K562 (cell line): ENCODE data around the gene CRAMP1. TPM values are rescaled to one million over a fixed set of nuclear protein-coding genes. Genes with fewer than 3 reads are reported as not detected.

Source experiments
- ATAC-seq: fragments of 200-7000 bp; cut with Tn5 transposase; 3 replicates; pipeline ENCODE4 v1.9.1; 2020; ENCODE audit warnings: moderate library complexity
- BruUV-seq: library from RNA; stranded (reverse); fragments of 400-500 nt; replicated peaks from 2 replicates; lab custom pipeline; 2021; lab: Mats Ljungman, UMichigan
- CTCF ChIA-PET: fragments of 300-600 bp; formaldehyde crosslinking; extraction: SDS; loops from one replicate; lab custom pipeline; 2021; ENCODE audit warnings: low intra/inter-chr PET ratio; lab: Yijun Ruan, JAX
- POLR2A ChIA-PET: fragments of 300-600, 350-650 bp; sonication (Branson Sonifier 250); formaldehyde crosslinking; extraction: SDS; loops from one replicate; lab custom pipeline; 2021; ENCODE audit warnings: antibody characterized with exemption, inconsistent platforms; lab: Yijun Ruan, JAX
- DNase-seq, 4 experiments: peaks; one replicate each; pipeline versions ENCODE4 v3.0.0 to v3.0.0-alpha.2; 2011 to 2018; ENCODE audit warnings: low spot score in 3 of 4, mixed read lengths in 3 of 4; ENCODE audit errors: extremely low read depth in 1 of 4
- FAIRE-seq: peaks from 2 replicates; lab custom pipeline; 2011; peaks lifted over from hg19 to GRCh38; lab: Jason Lieb, UNC
- H2AFZ ChIP-seq: 2 replicates; pipeline ENCODE4 v1.6.0; 2011; ENCODE audit warnings: low read depth, low read length, control low read depth, inconsistent platforms
- H3K27ac ChIP-seq: fragments of 200-600 bp; 3 replicates; pipeline ENCODE4 v1.8.0; 2011; ENCODE audit warnings: low read depth, mild to moderate bottlenecking, control low read depth, inconsistent platforms, low read length, moderate library complexity, mixed read lengths; ENCODE audit errors: extremely low read depth
- H3K27me3 ChIP-seq, 2 experiments: fragments of 300-600 bp in 1 of 2; 2 replicates in 1 of 2; 3 replicates in 1 of 2; pipeline versions ENCODE4 v1.6.0 to v1.8.0; 2011; ENCODE audit warnings: inconsistent platforms in 2 of 2, low read length in 2 of 2, mild to moderate bottlenecking in 1 of 2, mixed read lengths in 1 of 2, moderate library complexity in 1 of 2; ENCODE audit not compliant: control insufficient read depth in 2 of 2, insufficient read depth in 2 of 2
- H3K36me3 ChIP-seq: fragments of 300-600 bp; 3 replicates; pipeline ENCODE4 v1.8.0; 2011; ENCODE audit warnings: mild to moderate bottlenecking, low read length, inconsistent platforms; ENCODE audit not compliant: control insufficient read depth, insufficient read depth
- H3K4me1 ChIP-seq, 2 experiments: fragments of 200-600 bp in 1 of 2; replicated peaks in 1 of 2; 2 replicates in 1 of 2; 3 replicates in 1 of 2; pipeline versions ENCODE4 v1.5.1 to v1.8.0; 2011; ENCODE audit warnings: inconsistent platforms in 2 of 2, low read length in 2 of 2, mild to moderate bottlenecking in 1 of 2, mixed read lengths in 1 of 2, moderate library complexity in 1 of 2; ENCODE audit not compliant: control insufficient read depth in 2 of 2, insufficient read depth in 2 of 2
- H3K4me2 ChIP-seq: 2 replicates; pipeline ENCODE4 v1.6.1; 2011; ENCODE audit warnings: low read length, control low read depth, inconsistent platforms, mixed read lengths; ENCODE audit not compliant: insufficient read depth
- H3K4me3 ChIP-seq: fragments of 200-600 bp; sonication (generic), shearing (Covaris generic); 2 replicates; pipeline ENCODE4 v1.5.1; 2016; ENCODE audit warnings: control low read depth, inconsistent platforms
- H3K79me2 ChIP-seq: fragments of 200-600 bp; 3 replicates; pipeline ENCODE4 v1.8.0; 2011; ENCODE audit warnings: low read length, inconsistent platforms; ENCODE audit not compliant: control insufficient read depth, insufficient read depth
- H3K9ac ChIP-seq, 2 experiments: 2 replicates each; pipeline versions ENCODE4 v1.6.0 to v1.6.1; 2011; ENCODE audit warnings: low read depth in 2 of 2, low read length in 2 of 2, control low read depth in 1 of 2, inconsistent platforms in 1 of 2, mild to moderate bottlenecking in 1 of 2, mixed read lengths in 1 of 2; ENCODE audit not compliant: insufficient read depth in 1 of 2
- H3K9me1 ChIP-seq: one replicate; pipeline ENCODE4 v1.6.0; 2011; ENCODE audit warnings: inconsistent platforms, mild to moderate bottlenecking, low read length, moderate library complexity; ENCODE audit not compliant: control insufficient read depth, insufficient read depth
- H3K9me3 ChIP-seq: replicated peaks from 2 replicates; pipeline ENCODE4 v1.5.1; 2011; ENCODE audit warnings: low read depth, low read length, inconsistent platforms; ENCODE audit not compliant: control insufficient read depth, insufficient read depth
- H4K20me1 ChIP-seq: replicated peaks from 2 replicates; pipeline ENCODE4 v1.6.1; 2011; ENCODE audit warnings: low read length, inconsistent platforms, mixed read lengths; ENCODE audit not compliant: control insufficient read depth, insufficient read depth
- ASH1L ChIP-seq: fragments of 450-650 bp; IDR thresholded peaks from 2 replicates; pipeline ENCODE4 v1.6.1; 2018; ENCODE audit warnings: borderline replicate concordance, mild to moderate bottlenecking, low read depth; ENCODE audit not compliant: partially characterized antibody
- POLR2G ChIP-seq: fragments of 200-400 bp; formaldehyde crosslinking; IDR thresholded peaks from 2 replicates; pipeline ENCODE4 v1.6.1; 2017; ENCODE audit warnings: low read depth, mild to moderate bottlenecking, antibody characterized with exemption, low read length, moderate library complexity
- WGBS: fragments of 100-300 bp; shearing (Covaris generic); methylation state at CpG from one replicate; pipeline ENCODE4 v1.1.6; 2016; ENCODE audit warnings: low coverage, mixed read lengths; ENCODE audit not compliant: insufficient coverage; ENCODE audit errors: missing lambda C conversion rate; 5-methylcytosine and 5-hydroxymethylcytosine counted together
- in situ Hi-C: fragments of 300-500 bp; cut with MboI; formaldehyde crosslinking; loops from 4 replicates; pipeline ENCODE4 v1.15.0; 2018; ENCODE audit warnings: inconsistent platforms, mixed read lengths
- intact Hi-C: fragments of 100-400 bp; cut with micrococcal nuclease; formaldehyde crosslinking; loops from 2 replicates; pipeline ENCODE4 v1.14.2; 2022
- polyA plus RNA-seq, 8 experiments: library from polyadenylated mRNA; depleted of rRNA in 4 of 8; stranded (reverse) in 5 of 8; unstranded in 3 of 8; fragments of >200 nt; fragmentation: Nextera tagmentation in 2 of 8; fragmentation: Illumina TruSeq in 1 of 8; extraction: Ambion mirVana in 2 of 8; extraction: Trizol in 1 of 8; gene quantifications; 2 replicates each; pipeline versions ENCODE4 v1.2.1 to v1.2.3, GENCODE V29; 2011 to 2014; ENCODE audit warnings: inconsistent platforms in 1 of 8, missing spikeins in 1 of 8
- total RNA-seq, 7 experiments: library from RNA; depleted of rRNA in 6 of 7; stranded (reverse); fragments of >200 nt in 6 of 7; fragmentation: Illumina TruSeq in 2 of 7; extraction: Trizol in 2 of 7; gene quantifications; 2 replicates each; pipeline versions ENCODE4 v1.2.1 to v1.2.3, GENCODE V29; 2011 to 2021; ENCODE audit warnings: low replicate concordance in 1 of 7
- TF ChIP-seq, protein P1 (sequence below): sonication (generic); formaldehyde crosslinking; IDR thresholded peaks from 2 replicates; pipeline ENCODE4 v1.8.1; 2023; ENCODE audit warnings: mild to moderate bottlenecking, missing genetic modification reagents
- TF ChIP-seq, protein P2 (sequence below): sonication (generic); formaldehyde crosslinking; IDR thresholded peaks from 2 replicates; pipeline ENCODE4 v1.8.0; 2023; ENCODE audit warnings: mild to moderate bottlenecking, missing genetic modification reagents
- TF ChIP-seq, protein P3 (sequence below), 2 experiments: fragments of 450-650 bp in 1 of 2; sonication (generic) in 1 of 2; formaldehyde crosslinking in 1 of 2; IDR thresholded peaks in 1 of 2; conservative IDR thresholded peaks in 1 of 2; 2 replicates each; pipeline versions ENCODE4 v1.6.1 to v1.8.1; 2016 to 2023; ENCODE audit warnings: mild to moderate bottlenecking in 2 of 2, moderate library complexity in 2 of 2, inconsistent platforms in 1 of 2, missing genetic modification reagents in 1 of 2

CRAMP1 gene
- total and polyA plus RNA-seq, 9 of the 15 experiments (the other 6 are each of a cell fraction or from before 2014, with no cell fraction given): 0.52 to 20.8 (median 7.5) TPM

DNA sequence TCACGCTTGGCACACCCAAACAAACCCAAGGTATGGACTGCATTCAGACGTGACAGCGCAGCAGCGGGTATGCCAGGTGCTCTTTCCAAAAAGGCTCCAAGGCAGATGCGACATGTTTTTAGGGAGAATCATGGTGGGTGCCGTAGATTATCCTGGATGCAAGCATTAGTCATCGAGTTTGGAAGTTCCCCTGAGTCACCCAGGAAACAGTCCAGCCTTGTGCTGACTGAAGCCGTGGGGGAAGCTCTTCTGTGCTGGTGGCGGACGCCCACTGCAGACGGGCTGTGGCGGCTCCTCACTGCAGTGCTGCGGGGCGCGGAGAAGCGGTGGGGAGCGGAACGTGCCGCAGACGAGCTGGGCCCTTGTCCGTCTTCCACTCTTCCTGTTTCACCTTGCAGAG is 79.8 kb downstream of the CRAMP1 start:
- 89% methylated on average over 18 of the region's 21 CpGs for WGBS
- H4K20me1 ChIP-seq: peaks cover 3% of the 10 kb centered on the region; the same call in 1 of the 2 replicates
- intact Hi-C loops (no loop called here), in situ Hi-C loops (no loop called here)
- H3K9me3 ChIP-seq: no peaks in the 10 kb centered on the region
- TF ChIP-seq ASH1L (no peak), POLR2G (peak; percentile 53)
- TF ChIP-seq, protein P1, sequence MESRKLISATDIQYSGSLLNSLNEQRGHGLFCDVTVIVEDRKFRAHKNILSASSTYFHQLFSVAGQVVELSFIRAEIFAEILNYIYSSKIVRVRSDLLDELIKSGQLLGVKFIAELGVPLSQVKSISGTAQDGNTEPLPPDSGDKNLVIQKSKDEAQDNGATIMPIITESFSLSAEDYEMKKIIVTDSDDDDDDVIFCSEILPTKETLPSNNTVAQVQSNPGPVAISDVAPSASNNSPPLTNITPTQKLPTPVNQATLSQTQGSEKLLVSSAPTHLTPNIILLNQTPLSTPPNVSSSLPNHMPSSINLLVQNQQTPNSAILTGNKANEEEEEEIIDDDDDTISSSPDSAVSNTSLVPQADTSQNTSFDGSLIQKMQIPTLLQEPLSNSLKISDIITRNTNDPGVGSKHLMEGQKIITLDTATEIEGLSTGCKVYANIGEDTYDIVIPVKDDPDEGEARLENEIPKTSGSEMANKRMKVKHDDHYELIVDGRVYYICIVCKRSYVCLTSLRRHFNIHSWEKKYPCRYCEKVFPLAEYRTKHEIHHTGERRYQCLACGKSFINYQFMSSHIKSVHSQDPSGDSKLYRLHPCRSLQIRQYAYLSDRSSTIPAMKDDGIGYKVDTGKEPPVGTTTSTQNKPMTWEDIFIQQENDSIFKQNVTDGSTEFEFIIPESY (CRISPR knock-in tag): peak; percentile 86
- TF ChIP-seq, protein P2, sequence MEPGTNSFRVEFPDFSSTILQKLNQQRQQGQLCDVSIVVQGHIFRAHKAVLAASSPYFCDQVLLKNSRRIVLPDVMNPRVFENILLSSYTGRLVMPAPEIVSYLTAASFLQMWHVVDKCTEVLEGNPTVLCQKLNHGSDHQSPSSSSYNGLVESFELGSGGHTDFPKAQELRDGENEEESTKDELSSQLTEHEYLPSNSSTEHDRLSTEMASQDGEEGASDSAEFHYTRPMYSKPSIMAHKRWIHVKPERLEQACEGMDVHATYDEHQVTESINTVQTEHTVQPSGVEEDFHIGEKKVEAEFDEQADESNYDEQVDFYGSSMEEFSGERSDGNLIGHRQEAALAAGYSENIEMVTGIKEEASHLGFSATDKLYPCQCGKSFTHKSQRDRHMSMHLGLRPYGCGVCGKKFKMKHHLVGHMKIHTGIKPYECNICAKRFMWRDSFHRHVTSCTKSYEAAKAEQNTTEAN (CRISPR knock-in tag): no peak
- TF ChIP-seq, protein P3, sequence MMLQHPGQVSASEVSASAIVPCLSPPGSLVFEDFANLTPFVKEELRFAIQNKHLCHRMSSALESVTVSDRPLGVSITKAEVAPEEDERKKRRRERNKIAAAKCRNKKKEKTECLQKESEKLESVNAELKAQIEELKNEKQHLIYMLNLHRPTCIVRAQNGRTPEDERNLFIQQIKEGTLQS (IDR thresholded peaks at IDR 0.05): peak; percentile 62
- TF ChIP-seq, protein P3 (CRISPR knock-in tag; conservative IDR thresholded peaks at IDR 0.05): no peak
- ChIA-PET CTCF (no interaction called here), POLR2A (interaction anchor here (0.8 to 1.3 kb wide), 2 partner anchors 11 to 14 kb away, joined by 3 to 5 read pairs; partner anchors contain the start of gene MAPK8IP3)
- BruUV-seq: no TSS peak
- peaks cover 96% of the 10 kb centered on the region for H3K36me3 ChIP-seq
- no peak overlapping the region for H3K27ac ChIP-seq
- no peaks in the 10 kb centered on the region for H3K27me3 ChIP-seq
- no peak for ATAC-seq
- no peak overlapping the region for H2AFZ ChIP-seq
- peaks cover 0 to 4% of the 10 kb centered on the region in 2 experiments; a peak in 1 of 5 replicates for H3K4me1 ChIP-seq
- H3K9ac ChIP-seq: no peak overlapping the region
- no peak for DNase-seq
- no peak overlapping the region for H3K4me2 ChIP-seq
- H3K4me3 ChIP-seq: no peak overlapping the region
- FAIRE-seq: no peak
- no peaks in the 10 kb centered on the region for H3K9me1 ChIP-seq
- peaks cover 71% of the 10 kb centered on the region for H3K79me2 ChIP-seq
